ENCODE results near the gene OST4. TPM values are rescaled to one million over a fixed set of nuclear protein-coding genes. Genes with fewer than 3 reads are reported as not detected.
A peak's percentile ranks its signal among the peaks of the same experiment; 100 is the strongest.

OST4 gene
- total RNA-seq, 3 donors from 2014 or later (not counting 1 experiment from before 2014, with no cell fraction given): 178 to 207 (median 192) TPM

GRCh38 chr2:27053321-27053720 lies 18.1 kb downstream of the OST4 start:
- intact Hi-C loops (cut with micrococcal nuclease): loop anchor here (5.0 kb wide), 1 partner anchor 79 kb away; the partner anchor contains the start of gene PREB
- Histone ChIP-seq H3K9me3 (ENCODE audit: control insufficient read depth, insufficient read depth, low read length) (no peaks in the 10 kb centered on the region), H3K27ac (ENCODE audit: low read length) (no peak overlapping the region), H3K36me3 (ENCODE audit: control insufficient read depth, insufficient read depth, low read length) (peaks cover 21% of the 10 kb centered on the region), H3K4me1 (ENCODE audit: control insufficient read depth, insufficient read depth, low read length) (peaks cover 16% of the 10 kb centered on the region), H3K4me3 (ENCODE audit: low read length) (no peak overlapping the region), H3K27me3 (ENCODE audit: control insufficient read depth, insufficient read depth, low read length) (no peaks in the 10 kb centered on the region)
- peaks cover 11% of the 10 kb centered on the region for H3K36me3 Mint-ChIP-seq
- peaks cover 0 to 2% of the 10 kb centered on the region in 2 donors for H3K9me3 Mint-ChIP-seq
- peaks cover 6 to 12% of the 10 kb centered on the region in 2 donors for H3K27me3 Mint-ChIP-seq (ENCODE audit: low read depth in 2 of 2)
- no peak for TF ChIP-seq CTCF (IDR thresholded peaks at IDR 0.05)
- 98% methylated on average over 11 of the region's 11 CpGs for WGBS (ENCODE audit: insufficient coverage)
- H3K4me3 Mint-ChIP-seq: peak overlapping the region; percentile 86
- peaks cover 29 to 39% of the 10 kb centered on the region in 2 donors for H3K4me1 Mint-ChIP-seq
- ATAC-seq: no peak
- H3K27ac Mint-ChIP-seq: no peak overlapping the region
- no peak for DNase-seq

GRCh38 chr2:27051902-27052645 lies 19.4 kb downstream of the OST4 start:
- Histone ChIP-seq H3K4me1 (ENCODE audit: control insufficient read depth, insufficient read depth, low read length) (peaks cover 16% of the 10 kb centered on the region), H3K9me3 (ENCODE audit: control insufficient read depth, insufficient read depth, low read length) (no peaks in the 10 kb centered on the region), H3K36me3 (ENCODE audit: control insufficient read depth, insufficient read depth, low read length) (peaks cover 21% of the 10 kb centered on the region), H3K27ac (ENCODE audit: low read length) (peak overlapping the region; percentile 82), H3K27me3 (ENCODE audit: control insufficient read depth, insufficient read depth, low read length) (no peaks in the 10 kb centered on the region), H3K4me3 (ENCODE audit: low read length) (peak overlapping the region; percentile 66)
- Mint-ChIP-seq H3K9me3 (peaks cover 0 to 2% of the 10 kb centered on the region in 2 donors), H3K36me3 (peaks cover 11% of the 10 kb centered on the region), H3K4me3 (peak overlapping the region; percentile 86), H3K4me1 (peaks cover 29 to 39% of the 10 kb centered on the region in 2 donors), H3K27me3 (ENCODE audit: low read depth in 2 of 2) (peaks cover 6 to 12% of the 10 kb centered on the region in 2 donors), H3K27ac (peak overlapping the region; percentile 81 to 99)
- TF ChIP-seq CTCF (IDR thresholded peaks at IDR 0.05): no peak
- ATAC-seq (no peak), DNase-seq (peak in 1 of 2 donors; percentile 23)
- 8% methylated on average over 23 of the region's 24 CpGs for WGBS (ENCODE audit: insufficient coverage)
- intact Hi-C loops (cut with micrococcal nuclease): loop anchor here (1.0 to 5.0 kb wide), 4 partner anchors 19 to 80 kb away; partner anchors contain the start of genes KHK, OST4, PREB and TMEM214

- Histone ChIP-seq H3K27ac (ENCODE audit: low read length) (peak within 1 kb of the TSS; percentile 82), H3K27me3 (ENCODE audit: control insufficient read depth, insufficient read depth, low read length) (no peaks in the 10 kb centered on the region), H3K9me3 (ENCODE audit: control insufficient read depth, insufficient read depth, low read length) (no peaks in the 10 kb centered on the region), H3K4me1 (ENCODE audit: control insufficient read depth, insufficient read depth, low read length) (peaks cover 16% of the 10 kb centered on the region), H3K36me3 (ENCODE audit: control insufficient read depth, insufficient read depth, low read length) (peaks cover 17% of the 10 kb centered on the region), H3K4me3 (ENCODE audit: low read length) (peak within 1 kb of the TSS; percentile 66)
- intact Hi-C loops (cut with micrococcal nuclease): loop anchor here (1.0 to 5.0 kb wide), 4 partner anchors 18 to 81 kb away; partner anchors contain the start of genes KHK, OST4, PREB and TMEM214
- ATAC-seq: peak; percentile 79 to 91 (median 83)
- Mint-ChIP-seq H3K36me3 (peaks cover 11% of the 10 kb centered on the region), H3K4me3 (peak within 1 kb of the TSS; percentile 99), H3K27ac (peak within 1 kb of the TSS; percentile 99 to 100), H3K4me1 (peaks cover 29 to 39% of the 10 kb centered on the region in 2 donors), H3K9me3 (peaks cover 0 to 2% of the 10 kb centered on the region in 2 donors), H3K27me3 (ENCODE audit: low read depth in 2 of 2) (peaks cover 6 to 12% of the 10 kb centered on the region in 2 donors)
- peak; percentile 95 to 98 for DNase-seq
- TF ChIP-seq CTCF (IDR thresholded peaks at IDR 0.05): no peak
- WGBS (ENCODE audit: insufficient coverage): under 1% methylated on average over 66 of the region's 67 CpGs
Measured at GRCh38 chr2:27050996-27051901, 20.2 kb downstream of the OST4 start, which contains the start of gene AGBL5. AGBL5 (plus strand) TSS chr2:27051668; CDS start chr2:27052959, 1,291 bp downstream.
